GM21515 (cell line): Measurements from ENCODE around the gene OR6C2.
"Not testable (repeated sequence)": the region's sequence is repeated elsewhere in the genome, so short reads cannot be mapped to it uniquely, and the experiment has no call there.

Experiments
- ATAC-seq: cut with Tn5 transposase; IDR thresholded peaks from one replicate; pipeline ENCODE4 v1.9.1; 2021; ENCODE audit not compliant: unreplicated experiment

Gene OR6C2

GRCh38 chr12:55443776-55444175 lies at the start of gene OR6C2:
Gene OR6C2, plus strand, starts transcription at chr12:55444076. Its CDS starts 8,138 bp downstream, at chr12:55452214.
- no peak for ATAC-seq

- ATAC-seq, result no peak
Observed at GRCh38 chr12:55396326-55396725, 47.5 kb upstream of the OR6C2 start.

DNA sequence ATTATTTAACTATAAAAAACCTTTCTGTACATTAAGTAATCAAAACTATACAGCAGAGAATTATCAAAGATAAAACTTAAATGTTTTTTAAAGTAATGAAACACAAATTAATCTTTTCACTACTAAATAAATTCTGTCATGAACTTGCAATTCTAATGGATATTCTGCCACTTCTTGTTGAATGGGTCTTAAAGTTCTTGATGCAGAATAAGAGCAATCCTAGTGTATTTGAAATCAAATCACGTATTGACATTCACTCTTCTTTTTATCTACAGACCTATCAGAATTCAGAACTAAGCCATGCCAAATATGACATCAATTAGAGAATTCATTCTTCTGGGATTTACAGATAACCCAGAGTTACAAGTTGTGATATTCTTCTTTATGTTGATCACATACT lies 43.6 kb upstream of the OR6C2 start, which contains the start of gene OR6C65:
TSS of gene OR6C65 (plus strand) at position 301 of the 400 bp plus-strand sequence. CDS start at position 301, 0 bp downstream.
- ATAC-seq, result no peak

DNA sequence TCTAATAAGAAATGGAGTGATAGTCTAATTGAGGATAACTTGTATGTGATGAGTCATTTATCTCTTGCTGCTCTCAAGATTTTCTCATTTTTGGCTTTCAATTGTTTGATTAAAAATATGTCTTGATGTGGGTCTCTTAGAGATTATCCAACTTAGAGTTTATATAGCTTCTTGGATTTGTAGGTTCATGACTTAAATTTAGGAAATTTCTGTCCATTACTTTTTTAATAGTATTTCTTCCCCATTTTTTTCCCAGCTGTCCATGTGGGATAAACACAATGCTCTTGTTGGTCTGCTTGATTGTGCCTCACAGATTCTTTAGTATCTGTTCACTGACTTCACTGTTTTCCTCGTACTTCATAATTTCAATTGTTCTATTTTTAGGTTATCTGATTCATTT lies 36.0 kb upstream of the OR6C2 start:
- ATAC-seq, result no peak

DNA sequence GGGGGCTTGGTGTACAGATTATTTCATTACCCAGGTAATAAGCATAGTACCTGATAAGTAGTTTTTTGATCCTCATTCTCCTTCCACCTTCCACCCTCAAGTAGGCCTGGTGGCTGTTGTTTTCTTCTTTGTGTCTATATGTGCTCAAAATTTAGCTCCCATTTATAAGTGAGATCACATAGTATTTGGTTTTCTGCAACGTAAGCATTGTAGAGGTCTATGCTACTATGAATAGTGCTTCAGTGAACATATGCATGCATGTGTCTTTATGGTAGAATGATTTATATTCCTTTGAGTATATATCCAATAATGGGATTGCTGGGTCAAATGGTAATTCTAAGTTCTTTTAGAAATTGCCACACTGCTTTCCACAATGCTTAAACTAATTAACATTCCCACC lies 34.7 kb upstream of the OR6C2 start:
- ATAC-seq, result not testable (repeated sequence)

GRCh38 chr12:55412138-55412537 lies 31.7 kb upstream of the OR6C2 start:
- not testable (repeated sequence) for ATAC-seq

- ATAC-seq, result not testable (repeated sequence)
Observed at GRCh38 chr12:55413498-55414388, 30.1 kb upstream of the OR6C2 start.

DNA sequence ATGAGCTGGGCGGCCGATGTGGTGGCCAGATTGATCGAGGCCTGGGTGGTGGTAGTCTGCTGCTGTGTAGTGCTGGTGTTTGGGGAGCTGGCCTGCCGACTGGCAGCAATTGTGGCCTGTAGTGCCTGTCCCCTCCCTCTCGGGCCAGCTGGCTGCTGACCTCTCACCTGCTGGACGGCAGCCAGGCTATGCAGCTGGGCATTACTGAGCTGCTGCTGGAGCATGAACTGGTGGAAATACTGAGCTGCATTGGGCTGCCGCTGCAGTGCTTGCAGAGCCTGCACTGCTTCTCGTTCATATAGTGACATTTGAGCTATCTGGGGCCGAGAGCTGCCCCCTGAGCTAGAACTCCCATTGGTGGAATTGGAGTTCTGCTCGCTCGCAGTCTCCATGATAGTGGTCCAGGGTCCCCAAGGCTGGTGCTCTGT lies 29.5 kb upstream of the OR6C2 start:
- not testable (repeated sequence) for ATAC-seq

DNA sequence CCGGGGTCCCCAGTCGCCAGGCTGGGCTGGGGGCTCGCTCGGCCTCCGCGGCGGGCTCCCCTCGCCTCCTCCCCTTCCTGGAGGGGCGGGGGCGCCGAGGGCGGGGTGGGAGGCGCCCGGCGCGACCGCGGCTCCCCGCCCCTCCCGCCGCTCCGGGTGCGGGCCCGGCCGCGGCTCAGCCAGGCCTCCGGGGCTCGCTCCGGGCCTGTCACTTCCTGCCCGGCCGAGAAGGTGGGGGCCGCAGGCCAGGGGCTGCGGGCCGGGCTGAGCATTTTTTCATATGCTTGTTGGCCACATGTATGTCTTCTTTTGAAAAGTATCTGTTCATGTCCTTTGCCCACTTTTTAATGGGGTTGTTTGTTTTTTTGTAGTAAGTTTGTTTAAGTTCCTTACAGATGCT lies 29.0 kb upstream of the OR6C2 start:
- ATAC-seq, result not testable (repeated sequence)

- ATAC-seq, result no peak
Observed at GRCh38 chr12:55416961-55417360, 26.9 kb upstream of the OR6C2 start.

GRCh38 chr12:55420307-55420962 lies 23.4 kb upstream of the OR6C2 start:
- no peak for ATAC-seq

- ATAC-seq, result no peak
Observed at GRCh38 chr12:55425954-55426353, 17.9 kb upstream of the OR6C2 start, which contains the start of gene OR6C76. Gene OR6C76, plus strand, starts transcription at chr12:55426254. Its CDS starts 0 bp downstream, at chr12:55426254.

- ATAC-seq, result no peak
Observed at GRCh38 chr12:55428331-55429243, 15.3 kb upstream of the OR6C2 start.

- ATAC-seq, result not testable (repeated sequence)
Observed at GRCh38 chr12:55441233-55441632, 2.6 kb upstream of the OR6C2 start.

GRCh38 chr12:55445357-55445756 lies 1.5 kb downstream of the OR6C2 start:
- ATAC-seq, result no peak

DNA sequence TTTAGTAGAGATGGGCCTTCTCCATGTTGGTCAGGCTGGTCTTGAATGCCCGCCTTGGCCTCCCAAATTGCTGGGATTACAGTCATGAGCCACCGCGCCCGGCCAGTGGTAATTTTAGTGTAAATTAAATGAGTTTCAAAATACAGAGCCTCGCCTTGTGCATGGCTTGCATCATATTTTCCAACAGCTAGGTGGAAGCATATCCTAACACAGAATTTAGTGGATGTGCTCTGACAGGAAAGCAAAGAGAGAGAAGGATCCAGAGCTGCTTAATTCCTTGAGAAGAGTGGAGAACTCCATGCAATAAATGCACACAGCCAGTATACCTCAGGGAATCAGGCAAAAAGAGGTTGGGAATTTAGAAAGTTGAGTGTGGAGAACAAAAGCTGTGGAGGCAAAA lies 2.5 kb downstream of the OR6C2 start:
- ATAC-seq, result no peak

- no peak for ATAC-seq
Observed at GRCh38 chr12:55448825-55449224, 4.9 kb downstream of the OR6C2 start.

- not testable (repeated sequence) for ATAC-seq
Observed at GRCh38 chr12:55464926-55465325, 21.1 kb downstream of the OR6C2 start.

GRCh38 chr12:55467836-55468235 lies 24.0 kb downstream of the OR6C2 start:
- peak; percentile 67 for ATAC-seq

- ATAC-seq, result no peak
Observed at GRCh38 chr12:55469291-55469690, 25.4 kb downstream of the OR6C2 start.
